HG02623 (cell line): ENCODE data around the gene ZNF235.
"Not testable (repeated sequence)": the region's sequence is repeated elsewhere in the genome, so short reads cannot be mapped to it uniquely, and the experiment has no call there.

Experiments used
- ATAC-seq: cut with Tn5 transposase; IDR thresholded peaks from one replicate; pipeline ENCODE4 v1.9.1; 2021; ENCODE audit warnings: moderate library complexity; ENCODE audit not compliant: unreplicated experiment

The ZNF235 gene

DNA sequence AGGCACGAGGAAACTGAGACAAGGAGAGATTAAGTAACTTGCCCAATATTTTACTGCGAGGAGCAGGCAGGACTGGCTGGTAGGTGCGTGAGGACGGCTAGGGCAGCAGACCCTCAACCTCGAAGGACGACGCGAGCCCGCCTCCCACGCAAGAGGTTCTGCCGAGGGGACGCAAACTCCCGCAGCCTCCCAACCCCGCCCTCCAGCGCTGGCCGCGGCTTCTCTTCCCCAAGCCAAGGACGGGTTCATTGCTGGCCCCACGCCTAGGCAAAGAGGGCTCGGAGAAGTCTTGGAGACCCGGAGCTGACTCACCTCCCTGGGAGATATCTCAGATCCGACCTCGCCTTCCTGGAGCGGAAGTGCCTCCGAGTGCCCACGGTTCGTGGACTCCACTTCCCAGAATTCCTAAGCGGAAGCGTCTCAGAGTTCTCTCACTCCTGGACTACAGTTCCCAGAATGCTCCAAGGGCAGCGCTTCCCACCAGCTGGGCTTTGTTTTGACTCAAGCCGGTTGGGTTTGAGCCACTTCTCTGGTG, at the start of gene ZNF235:
TSS of gene ZNF235 (minus strand) at position 367 of the 535 bp plus-strand sequence. CDS start 1,621 bp downstream, outside the sequence.
- peak; percentile 91 for ATAC-seq

DNA sequence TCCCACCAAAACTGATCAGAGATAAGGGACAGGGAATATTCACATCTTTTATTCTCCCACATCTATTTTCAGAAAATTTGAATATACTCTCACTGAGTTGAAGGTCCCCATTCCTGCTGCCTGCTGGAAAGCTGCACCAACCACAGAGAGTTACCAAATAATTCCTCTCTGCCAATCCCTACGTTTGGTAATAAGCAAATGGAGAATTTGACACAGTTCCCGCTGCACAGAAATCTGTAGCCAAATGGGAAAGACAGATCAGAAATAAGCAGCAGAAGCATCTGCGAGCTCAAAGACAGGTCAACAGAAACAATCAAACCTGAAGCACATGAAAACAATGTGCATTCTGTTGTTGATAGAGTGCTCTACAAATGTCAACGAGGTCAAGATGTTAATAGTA, 41.7 kb upstream of the ZNF235 start:
- ATAC-seq, result no peak

- no peak for ATAC-seq
Observed at GRCh38 chr19:44345959-44346358, 41.1 kb upstream of the ZNF235 start.

DNA sequence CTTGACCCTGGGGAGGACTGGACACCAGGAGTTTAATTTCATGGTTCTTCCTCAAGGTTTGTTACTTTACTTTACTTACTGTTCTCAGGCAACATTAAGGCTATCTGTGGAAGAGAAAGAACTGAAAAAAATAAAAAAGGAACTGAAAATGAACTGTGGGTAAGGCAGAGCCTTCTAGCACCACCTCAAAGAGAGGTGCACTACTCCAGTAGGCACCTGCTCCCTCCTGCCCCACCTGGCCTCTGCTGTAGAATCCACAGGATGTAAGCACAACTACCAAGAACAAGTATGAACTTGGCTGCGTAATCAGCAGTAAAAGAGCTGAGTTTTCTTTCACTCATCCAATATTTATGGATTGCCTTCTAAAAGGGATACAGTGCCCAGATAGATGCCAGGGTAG, 39.4 kb upstream of the ZNF235 start:
- ATAC-seq, result no peak

- ATAC-seq, result no peak
Observed at GRCh38 chr19:44341794-44342193, 37.0 kb upstream of the ZNF235 start.

DNA sequence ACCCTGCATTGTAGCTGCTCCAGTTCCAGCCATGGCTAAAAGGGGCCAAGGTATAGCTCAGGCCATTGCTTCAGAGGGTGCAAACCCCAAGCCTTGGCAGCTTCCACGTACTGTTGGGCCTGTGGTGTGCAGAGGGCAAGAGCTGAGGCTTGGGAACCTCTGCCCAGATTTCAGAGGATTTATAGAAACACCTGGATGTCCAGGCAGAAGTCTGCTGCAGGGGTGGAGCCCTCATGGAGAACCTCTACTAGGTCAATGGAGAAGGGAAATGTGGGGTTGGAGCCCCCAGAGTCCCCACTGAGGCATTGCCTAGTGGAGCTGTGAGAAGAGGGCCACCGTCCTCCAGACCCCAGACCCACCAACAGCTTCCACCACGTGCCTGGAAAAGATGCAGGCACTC, 29.8 kb upstream of the ZNF235 start:
- ATAC-seq, result not testable (repeated sequence)

DNA sequence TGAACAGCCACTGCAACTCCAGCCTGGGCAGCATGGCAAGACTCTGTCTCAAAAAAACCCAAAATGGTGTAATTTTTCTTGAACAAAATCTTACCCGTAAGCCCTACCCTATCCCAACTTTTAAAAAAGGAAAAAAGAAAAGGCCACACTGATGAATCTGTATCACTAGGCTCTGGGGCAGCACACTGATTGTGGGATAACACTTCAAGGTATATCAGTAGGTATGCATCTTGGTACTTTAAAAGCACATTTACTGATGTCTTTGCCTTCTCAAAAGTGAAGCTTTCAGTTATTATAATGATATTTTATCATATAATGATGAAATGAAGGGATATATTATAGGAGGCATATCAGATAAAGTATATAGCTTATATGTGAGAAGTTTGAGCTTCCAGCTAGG, 27.3 kb upstream of the ZNF235 start:
- ATAC-seq, result no peak

- no peak for ATAC-seq
Observed at GRCh38 chr19:44315883-44316282, 11.1 kb upstream of the ZNF235 start.

GRCh38 chr19:44313231-44313630, 8.4 kb upstream of the ZNF235 start:
- ATAC-seq, result no peak

GRCh38 chr19:44308011-44308410, 3.2 kb upstream of the ZNF235 start:
- ATAC-seq, result no peak

DNA sequence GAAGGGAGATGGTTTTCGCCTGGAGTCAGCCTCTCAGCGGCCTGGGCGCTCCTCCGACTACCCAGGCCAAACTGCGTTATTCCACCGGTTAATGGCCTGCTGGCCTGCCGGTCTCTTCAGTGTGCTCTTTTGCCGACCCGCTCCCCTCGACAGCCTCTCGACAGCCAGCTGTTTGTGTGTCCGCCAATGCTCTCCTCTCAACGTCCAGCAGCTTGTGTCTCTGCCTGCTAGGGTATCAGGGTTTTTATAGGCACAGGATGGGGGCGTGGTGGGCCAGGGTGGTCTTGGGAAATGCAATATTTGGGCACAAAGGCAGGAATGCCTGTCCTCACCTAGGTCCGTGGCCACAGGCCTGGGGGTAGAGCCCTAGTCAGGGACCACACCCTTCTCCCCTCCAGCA, 1.5 kb upstream of the ZNF235 start:
- ATAC-seq, result no peak

DNA sequence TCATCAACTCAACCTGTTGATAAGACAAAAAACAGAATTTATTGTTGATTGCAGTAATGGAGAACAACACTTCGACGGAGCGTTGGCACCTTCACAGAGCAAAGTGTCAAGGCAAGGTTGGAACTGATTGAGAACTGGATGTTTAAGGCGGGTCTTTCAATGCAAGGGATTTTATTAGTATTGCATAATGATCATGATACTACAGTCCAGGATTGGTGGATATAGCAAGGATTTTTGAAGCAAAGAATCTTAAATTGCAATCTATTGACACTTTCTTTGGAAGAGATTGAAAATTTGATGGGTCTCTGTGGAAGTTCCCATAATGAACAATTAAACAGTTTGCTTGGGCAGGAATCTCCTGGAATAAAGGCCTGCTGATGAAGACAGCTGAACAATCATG, 632 bp upstream of the ZNF235 start:
- no peak for ATAC-seq

- ATAC-seq, result no peak
Observed at GRCh38 chr19:44303976-44304568, 753 bp downstream of the ZNF235 start.

GRCh38 chr19:44303320-44303719, 1.5 kb downstream of the ZNF235 start:
- ATAC-seq, result no peak

- no peak for ATAC-seq
Observed at GRCh38 chr19:44284968-44285367, 19.9 kb downstream of the ZNF235 start.

GRCh38 chr19:44282846-44283245, 22.0 kb downstream of the ZNF235 start:
- ATAC-seq, result no peak

DNA sequence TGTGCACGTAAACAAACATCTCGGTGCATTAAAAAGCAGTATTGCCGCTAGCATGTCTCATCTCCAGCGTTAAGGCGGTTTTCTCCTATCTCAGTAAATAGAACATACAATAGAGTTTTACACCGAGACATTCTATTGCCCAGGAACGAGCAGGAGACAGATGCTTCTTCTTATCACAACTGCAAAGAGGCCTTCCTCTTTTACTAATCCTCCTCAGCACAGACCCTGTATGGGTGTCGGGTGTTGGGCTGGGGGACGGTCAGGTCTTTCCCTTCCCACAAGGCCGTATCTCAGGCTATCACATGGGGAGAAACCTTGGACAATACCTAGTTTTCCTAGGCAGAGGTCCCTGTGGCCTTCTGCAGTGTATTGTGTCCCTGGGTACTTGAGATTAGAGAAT, 23.9 kb downstream of the ZNF235 start:
- no peak for ATAC-seq

DNA sequence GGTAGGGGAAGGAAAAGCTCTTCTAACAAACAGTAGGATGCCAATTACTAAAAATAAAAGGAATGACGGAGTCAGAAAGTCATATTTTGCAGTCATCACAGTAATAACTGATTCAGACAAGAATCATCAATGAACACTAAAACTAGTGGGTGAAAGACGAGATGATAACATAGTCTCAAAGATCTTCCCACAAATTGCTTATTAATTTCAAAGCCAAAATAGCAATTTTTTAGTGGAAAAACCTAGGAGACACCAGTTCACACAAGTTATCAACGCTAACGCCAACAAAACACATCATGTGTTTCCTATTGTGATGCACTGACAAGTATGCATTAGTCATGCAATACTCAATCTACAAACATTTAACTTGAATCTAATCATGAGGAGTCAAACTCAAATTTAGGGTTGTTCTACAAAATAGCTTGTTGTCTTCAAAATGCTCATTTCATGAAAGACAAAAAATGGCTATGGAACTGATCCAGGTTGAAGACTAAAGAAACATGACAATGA, 26.6 kb downstream of the ZNF235 start:
- ATAC-seq, result no peak

GRCh38 chr19:44277331-44277730, 27.5 kb downstream of the ZNF235 start:
- no peak for ATAC-seq

GRCh38 chr19:44260695-44261446, 44.0 kb downstream of the ZNF235 start:
- ATAC-seq, result no peak

DNA sequence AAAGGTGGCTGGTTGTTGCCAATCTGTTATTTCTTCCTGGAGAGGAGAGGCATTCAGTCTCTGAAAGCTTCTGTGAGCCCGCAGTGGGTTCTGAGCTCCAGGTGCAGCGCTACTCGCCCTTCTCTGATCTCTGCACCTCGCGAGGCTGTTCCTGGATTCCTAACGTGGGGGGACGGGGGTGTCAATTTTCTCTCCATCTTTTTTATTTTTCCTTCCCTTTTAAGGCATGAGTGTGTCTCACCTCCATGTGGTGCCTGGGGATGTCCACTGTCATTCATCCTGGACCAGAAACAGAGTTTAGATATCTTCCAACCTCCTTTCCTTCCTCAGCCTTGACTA, 44.5 kb downstream of the ZNF235 start:
- no peak for ATAC-seq

DNA sequence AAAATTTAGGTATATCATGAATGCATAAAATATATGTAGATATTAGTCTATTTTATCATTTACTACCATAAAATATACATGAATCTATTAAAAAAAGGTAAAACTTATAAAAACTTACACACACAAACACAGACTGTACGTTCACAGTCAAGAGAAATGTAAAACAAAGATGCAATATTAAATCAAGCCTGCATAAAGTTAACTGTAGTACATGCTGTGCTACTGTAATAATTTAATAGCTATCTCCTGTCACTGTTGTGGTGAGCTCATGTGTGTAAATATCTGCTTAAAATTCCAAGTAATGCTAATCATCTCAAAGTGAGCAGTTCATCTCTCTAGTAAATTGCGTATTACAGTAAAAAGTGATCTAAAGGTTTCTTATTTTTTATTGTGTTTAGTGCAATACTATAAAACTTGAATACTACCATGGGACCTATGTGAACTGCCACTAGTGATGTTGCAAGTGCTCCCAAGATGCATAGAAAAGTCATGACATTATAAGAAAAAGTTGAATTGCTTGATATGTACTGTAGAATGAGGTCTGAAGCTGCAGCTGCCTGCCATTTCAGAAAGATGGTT, 45.9 kb downstream of the ZNF235 start:
- ATAC-seq, result no peak
